ENCODE results near the gene PRKAA1. TPM values are rescaled to one million over a fixed set of nuclear protein-coding genes. Genes with fewer than 3 reads are reported as not detected.

PRKAA1 gene
- polyA plus RNA-seq, 3 donors, result 23.4 to 32.8 (median 29.6) TPM

- no peak overlapping the region for H3K4me2 ChIP-seq (replicated peaks; ENCODE audit: extremely low read depth, low read length, poor library complexity, severe bottlenecking)
- H3K27me3 ChIP-seq (ENCODE audit: control insufficient read depth in 2 of 2, insufficient read depth in 2 of 2, low read length in 2 of 2), result no peaks in the 10 kb centered on the region
- Mint-ChIP-seq H3K36me3 (peaks cover 23 to 27% of the 10 kb centered on the region in 2 donors), H3K4me3 (no peak overlapping the region), H3K4me1 (peaks cover 10% of the 10 kb centered on the region), H3K27ac (peak overlapping the region in 3 of 7 donors; percentile 12 to 38 (median 25)), H3K9me3 (peaks cover 0 to 4% (median 0%) of the 10 kb centered on the region in 7 donors), H3K27me3 (ENCODE audit: low read depth in 3 of 3) (peaks cover 0 to 2% (median 0%) of the 10 kb centered on the region in 3 donors)
- H3K36me3 ChIP-seq (replicated peaks in 1 of 2; ENCODE audit: control insufficient read depth in 1 of 2, insufficient read depth in 2 of 2, low read length in 2 of 2), result peaks cover 0 to 19% of the 10 kb centered on the region in 2 donors
- H3K9me3 ChIP-seq (replicated peaks in 1 of 2; ENCODE audit: control insufficient read depth in 1 of 2, insufficient read depth in 1 of 2, low read length in 2 of 2), result peaks cover 0 to 4% of the 10 kb centered on the region in 2 donors
- no peaks in the 10 kb centered on the region for H3K79me2 ChIP-seq (ENCODE audit: insufficient read depth, low read length)
- WGBS (ENCODE audit: insufficient coverage), result 96% methylated on average over 2 of the region's 2 CpGs
- no peak overlapping the region for H3K9ac ChIP-seq (ENCODE audit: insufficient read depth, low read length, poor library complexity, severe bottlenecking)
- H3K4me3 ChIP-seq (replicated peaks in 1 of 3; ENCODE audit: low read depth in 2 of 3, low read length in 3 of 3), result no peak overlapping the region
- no peak overlapping the region for H3K27ac ChIP-seq (ENCODE audit: low read depth in 1 of 2, low read length in 2 of 2)
- no peak for DNase-seq
- intact Hi-C loops (cut with micrococcal nuclease), result loop anchor here (5.0 to 10.0 kb wide), 4 partner anchors 788 to 1150 kb away; no protein-coding TSS in a partner anchor
- peaks cover 8 to 13% of the 10 kb centered on the region in 2 donors for H3K4me1 ChIP-seq (ENCODE audit: control insufficient read depth in 1 of 2, insufficient read depth in 2 of 2, low read length in 2 of 2)
- H4K20me1 ChIP-seq (ENCODE audit: insufficient read depth, low read length), result no peaks in the 10 kb centered on the region
- no peak overlapping the region for H2AFZ ChIP-seq (ENCODE audit: insufficient read depth, low read depth, low read length, poor library complexity, severe bottlenecking)
- TF ChIP-seq CTCF (IDR thresholded peaks at IDR 0.05), result no peak
These were observed 63.2 kb downstream of the PRKAA1 start for GRCh38 chr5:40734986-40735385.

GRCh38 chr5:40733879-40734563, 64.2 kb downstream of the PRKAA1 start:
- H3K4me3 Mint-ChIP-seq, result no peak overlapping the region
- H3K9me3 ChIP-seq (replicated peaks in 1 of 2; ENCODE audit: control insufficient read depth in 1 of 2, insufficient read depth in 1 of 2, low read length in 2 of 2), result no peaks in the 10 kb centered on the region

More at GRCh38 chr5:40733879-40734563, 64.2 kb downstream of the PRKAA1 start:
- H3K4me3 ChIP-seq (replicated peaks in 1 of 3; ENCODE audit: low read depth in 2 of 3, low read length in 3 of 3), result no peak overlapping the region
- H3K27ac ChIP-seq (ENCODE audit: low read depth in 1 of 2, low read length in 2 of 2), result no peak overlapping the region
- no peak for DNase-seq
- Mint-ChIP-seq H3K9me3 (peaks cover 0 to 2% (median 0%) of the 10 kb centered on the region in 7 donors), H3K27me3 (ENCODE audit: low read depth in 3 of 3) (peaks cover 0 to 2% (median 0%) of the 10 kb centered on the region in 3 donors), H3K36me3 (peaks cover 20 to 27% of the 10 kb centered on the region in 2 donors), H3K4me1 (peaks cover 10% of the 10 kb centered on the region), H3K27ac (peak overlapping the region in 1 of 7 donors; percentile 55)
- WGBS (ENCODE audit: insufficient coverage), result 100% methylated on average over 1 of the region's 3 CpGs
- H3K4me2 ChIP-seq (replicated peaks; ENCODE audit: extremely low read depth, low read length, poor library complexity, severe bottlenecking), result no peak overlapping the region
- H3K9ac ChIP-seq (ENCODE audit: insufficient read depth, low read length, poor library complexity, severe bottlenecking), result no peak overlapping the region
- no peak overlapping the region for H2AFZ ChIP-seq (ENCODE audit: insufficient read depth, low read depth, low read length, poor library complexity, severe bottlenecking)
- H3K4me1 ChIP-seq (ENCODE audit: control insufficient read depth in 1 of 2, insufficient read depth in 2 of 2, low read length in 2 of 2), result peaks cover 8 to 13% of the 10 kb centered on the region in 2 donors
- intact Hi-C loops (cut with micrococcal nuclease), result loop anchor here (5.0 to 10.0 kb wide), 4 partner anchors 787 to 1149 kb away; no protein-coding TSS in a partner anchor
- no peaks in the 10 kb centered on the region for H3K79me2 ChIP-seq (ENCODE audit: insufficient read depth, low read length)
- H3K27me3 ChIP-seq (ENCODE audit: control insufficient read depth in 2 of 2, insufficient read depth in 2 of 2, low read length in 2 of 2), result no peaks in the 10 kb centered on the region
- H4K20me1 ChIP-seq (ENCODE audit: insufficient read depth, low read length), result no peaks in the 10 kb centered on the region
- TF ChIP-seq CTCF (IDR thresholded peaks at IDR 0.05), result no peak
- peaks cover 3 to 12% of the 10 kb centered on the region in 2 donors for H3K36me3 ChIP-seq (replicated peaks in 1 of 2; ENCODE audit: control insufficient read depth in 1 of 2, insufficient read depth in 2 of 2, low read length in 2 of 2)

Data from CD14-positive monocyte (primary cell).